Breast epithelium (tissue), 4 donors: Measurements from ENCODE around the gene FAM81B. TPM values are rescaled to one million over a fixed set of nuclear protein-coding genes. Genes with fewer than 3 reads are reported as not detected.

ENCODE experiments used
- DNase-seq, 2 donors: peaks; one replicate each; pipeline ENCODE4 v3.0.0-alpha.2; 2019; ENCODE audit warnings: low spot score in 2 of 2
- H3K27ac ChIP-seq, 2 donors: fragments of 200-600 bp; sonication (generic) in 1 of 2; one replicate each; pipeline ENCODE4 v1.5.1; 2016 to 2019; ENCODE audit warnings: mild to moderate bottlenecking in 1 of 2
- H3K27me3 ChIP-seq, 2 donors: fragments of 200-600 bp; sonication (generic) in 1 of 2; one replicate each; pipeline versions ENCODE4 v1.5.1 to v1.6.0; 2017 to 2019; ENCODE audit warnings: control low read depth in 1 of 2, mild to moderate bottlenecking in 1 of 2
- H3K36me3 ChIP-seq: fragments of 200-600 bp; one replicate; pipeline ENCODE4 v1.5.1; 2019
- H3K4me1 ChIP-seq, 2 donors: fragments of 200-600 bp; sonication (generic); one replicate each; pipeline ENCODE4 v1.5.1; 2016 to 2019; ENCODE audit warnings: control low read depth in 1 of 2
- H3K4me3 ChIP-seq, 3 donors: fragments of 200-600 bp; sonication (generic); 1 replicate in 2 of 3; 2 replicates in 1 of 3; pipeline ENCODE4 v1.5.1; 2016 to 2019; ENCODE audit warnings: mild to moderate bottlenecking in 3 of 3, moderate library complexity in 2 of 3
- H3K9me3 ChIP-seq, 2 donors: fragments of 200-600 bp; sonication (generic) in 1 of 2; one replicate each; pipeline ENCODE4 v1.5.1; 2016 to 2019; ENCODE audit warnings: control low read depth in 1 of 2
- CTCF ChIP-seq, 3 donors: fragments of 450-650 bp; IDR thresholded peaks; one replicate each; pipeline ENCODE4 v1.5.1; 2016 to 2017; ENCODE audit warnings: antibody characterized with exemption in 3 of 3, mild to moderate bottlenecking in 3 of 3, moderate library complexity in 3 of 3
- POLR2A ChIP-seq: fragments of 450-650 bp; IDR thresholded peaks from one replicate; pipeline ENCODE4 v1.6.1; 2016; ENCODE audit warnings: antibody characterized with exemption, mild to moderate bottlenecking, moderate library complexity
- POLR2AphosphoS5 ChIP-seq, 3 donors: sonication (generic); formaldehyde crosslinking; IDR thresholded peaks; one replicate each; pipeline ENCODE4 v1.6.1; 2017; ENCODE audit warnings: antibody characterized with exemption in 3 of 3
- intact Hi-C: fragments of 100-400 bp; cut with DNase I; formaldehyde crosslinking; loops from one replicate; pipeline ENCODE4 v1.15.1; 2023; ENCODE audit warnings: low total_unique reads
- total RNA-seq, 3 donors: library from RNA; depleted of rRNA; stranded (reverse); fragments of >200 nt; gene quantifications; one replicate each; pipeline ENCODE4 v1.1.0, GENCODE V29; 2016

FAM81B gene
- total RNA-seq, 3 donors from 2014 or later, result 2.6 TPM; not detected in 2

- Histone ChIP-seq H3K9me3 (no peaks in the 10 kb centered on the region), H3K27me3 (no peaks in the 10 kb centered on the region), H3K27ac (no peak overlapping the region), H3K4me1 (no peaks in the 10 kb centered on the region), H3K4me3 (no peak overlapping the region), H3K36me3 (no peaks in the 10 kb centered on the region)
- intact Hi-C loops, result no loop called here
- no peak for DNase-seq
- TF ChIP-seq POLR2AphosphoS5 (IDR thresholded peaks at IDR 0.05) (no peak), POLR2A (no peak), CTCF (IDR thresholded peaks at IDR 0.05) (no peak)
Observed at GRCh38 chr5:95411474-95411873, 20.3 kb downstream of the FAM81B start.

GRCh38 chr5:95414451-95414850 is 23.3 kb downstream of the FAM81B start:
- DNase-seq, result no peak
- H3K4me1 ChIP-seq, result no peaks in the 10 kb centered on the region
- no peak for TF ChIP-seq POLR2AphosphoS5 (IDR thresholded peaks at IDR 0.05)
- TF ChIP-seq CTCF (IDR thresholded peaks at IDR 0.05), result no peak
- TF ChIP-seq POLR2A, result no peak

GRCh38 chr5:95417971-95418370 is 26.8 kb downstream of the FAM81B start:
- Histone ChIP-seq H3K4me1 (no peaks in the 10 kb centered on the region), H3K4me3 (no peak overlapping the region), H3K9me3 (no peaks in the 10 kb centered on the region), H3K27ac (no peak overlapping the region), H3K27me3 (no peaks in the 10 kb centered on the region), H3K36me3 (no peaks in the 10 kb centered on the region)
- intact Hi-C loops, result no loop called here
- no peak for DNase-seq
- TF ChIP-seq POLR2AphosphoS5 (IDR thresholded peaks at IDR 0.05) (no peak), POLR2A (no peak), CTCF (IDR thresholded peaks at IDR 0.05) (no peak)

More at GRCh38 chr5:95414451-95414850, 23.3 kb downstream of the FAM81B start:
- no peak overlapping the region for H3K4me3 ChIP-seq
- intact Hi-C loops, result no loop called here
- H3K27ac ChIP-seq, result no peak overlapping the region
- no peaks in the 10 kb centered on the region for H3K9me3 ChIP-seq
- no peaks in the 10 kb centered on the region for H3K27me3 ChIP-seq
- no peaks in the 10 kb centered on the region for H3K36me3 ChIP-seq

- H3K9me3 ChIP-seq, result no peaks in the 10 kb centered on the region
- H3K4me1 ChIP-seq, result no peaks in the 10 kb centered on the region
- no peak overlapping the region for H3K27ac ChIP-seq
- DNase-seq, result no peak
- no peaks in the 10 kb centered on the region for H3K36me3 ChIP-seq
- H3K27me3 ChIP-seq, result no peaks in the 10 kb centered on the region
- H3K4me3 ChIP-seq, result no peak overlapping the region
- intact Hi-C loops, result no loop called here
- TF ChIP-seq POLR2AphosphoS5 (IDR thresholded peaks at IDR 0.05) (no peak), POLR2A (no peak), CTCF (IDR thresholded peaks at IDR 0.05) (no peak)
Observed at GRCh38 chr5:95422838-95423237, 31.7 kb downstream of the FAM81B start.

GRCh38 chr5:95424016-95424415 is 32.9 kb downstream of the FAM81B start:
- TF ChIP-seq POLR2A (no peak), POLR2AphosphoS5 (IDR thresholded peaks at IDR 0.05) (no peak), CTCF (IDR thresholded peaks at IDR 0.05) (no peak)
- no peak for DNase-seq

More at GRCh38 chr5:95424016-95424415, 32.9 kb downstream of the FAM81B start:
- Histone ChIP-seq H3K4me1 (no peaks in the 10 kb centered on the region), H3K27ac (no peak overlapping the region), H3K4me3 (no peak overlapping the region), H3K36me3 (no peaks in the 10 kb centered on the region), H3K27me3 (no peaks in the 10 kb centered on the region), H3K9me3 (no peaks in the 10 kb centered on the region)
- intact Hi-C loops, result no loop called here
